A673 (cell line): Measurements from ENCODE around the gene PLXNB3.
"Not testable (repeated sequence)": the region's sequence is repeated elsewhere in the genome, so short reads cannot be mapped to it uniquely, and the experiment has no call there.

Source experiments
- CTCF ChIP-seq: fragments of 300-800, 200-600 bp; sonication (generic); conservative IDR thresholded peaks from 2 replicates; pipeline ENCODE4 v1.5.1; 2017; ENCODE audit warnings: low read depth, mild to moderate bottlenecking, antibody characterized with exemption, low read length, moderate library complexity, mixed read lengths
- EZH2 ChIP-seq: fragments of 200-600 bp; sonication (generic); IDR thresholded peaks from 2 replicates; pipeline ENCODE4 v1.6.1; 2017; ENCODE audit warnings: borderline replicate concordance, low read depth, mild to moderate bottlenecking, mixed read lengths, antibody characterized with exemption, low read length; ENCODE audit not compliant: poor library complexity, severe bottlenecking

DNA sequence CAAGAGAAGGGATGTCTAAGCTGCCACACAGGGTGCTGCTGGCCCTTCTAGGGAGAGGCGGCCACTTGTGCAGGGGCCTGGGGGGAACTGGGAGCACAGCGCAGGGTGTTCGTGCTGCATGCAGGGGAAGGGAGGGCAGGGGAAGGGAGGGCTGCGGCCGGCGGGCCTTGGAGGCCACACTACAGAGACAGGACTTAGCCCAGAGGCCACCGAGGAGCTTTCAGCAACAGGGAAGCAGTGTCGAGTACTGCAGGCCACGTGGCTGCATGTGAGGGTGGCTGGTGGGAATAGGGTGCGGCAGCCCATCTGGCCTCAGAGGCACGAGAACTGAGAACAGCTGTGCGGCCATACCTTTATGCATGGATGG lies 19.0 kb upstream of the PLXNB3 start:
- not testable (repeated sequence) for TF ChIP-seq CTCF, EZH2
